Lung (tissue), 12 donors: ENCODE results near the gene SFXN2. TPM values are rescaled to one million over a fixed set of nuclear protein-coding genes. Genes with fewer than 3 reads are reported as not detected.

ENCODE experiments used
- ATAC-seq: fragments of 200-7000 bp; cut with Tn5 transposase; one replicate; pipeline ENCODE4 v1.9.1; 2020; ENCODE audit warnings: moderate number of reproducible peaks; ENCODE audit not compliant: insufficient read depth, low FRiP score
- DNase-seq, 3 donors: peaks; one replicate each; pipeline ENCODE4 v3.0.0-alpha.2; 2013 to 2017
- H3K27ac ChIP-seq, 2 donors: one replicate each; pipeline ENCODE4 v1.5.1; 2013; ENCODE audit warnings: mild to moderate bottlenecking in 2 of 2, moderate library complexity in 2 of 2, control low read depth in 1 of 2, inconsistent platforms in 1 of 2, low read depth in 1 of 2, low read length in 1 of 2
- H3K27me3 ChIP-seq, 3 donors: one replicate each; pipeline ENCODE4 v1.5.1; 2013; ENCODE audit warnings: low read length in 2 of 3; ENCODE audit not compliant: control insufficient read depth in 3 of 3, insufficient read depth in 3 of 3
- H3K36me3 ChIP-seq, 4 donors: one replicate each; pipeline ENCODE4 v1.5.1; 2013; ENCODE audit warnings: low read length in 4 of 4, mild to moderate bottlenecking in 1 of 4, moderate library complexity in 1 of 4; ENCODE audit not compliant: control insufficient read depth in 4 of 4, insufficient read depth in 4 of 4
- H3K4me1 ChIP-seq, 5 donors: one replicate each; pipeline ENCODE4 v1.5.1; 2013; ENCODE audit warnings: low read length in 5 of 5, mild to moderate bottlenecking in 2 of 5, moderate library complexity in 1 of 5; ENCODE audit not compliant: control insufficient read depth in 5 of 5, insufficient read depth in 5 of 5
- H3K4me3 ChIP-seq: one replicate; pipeline ENCODE4 v1.5.1; 2013; ENCODE audit warnings: mild to moderate bottlenecking, control low read depth, moderate library complexity
- H3K9ac ChIP-seq, 2 donors: one replicate each; pipeline ENCODE4 v1.5.1; 2013; ENCODE audit warnings: low read length in 2 of 2, control low read depth in 1 of 2; ENCODE audit not compliant: insufficient read depth in 1 of 2
- H3K9me3 ChIP-seq, 4 donors: one replicate each; pipeline ENCODE4 v1.5.1; 2013; ENCODE audit warnings: low read length in 3 of 4, mild to moderate bottlenecking in 1 of 4, moderate library complexity in 1 of 4; ENCODE audit not compliant: control insufficient read depth in 4 of 4, insufficient read depth in 3 of 4
- WGBS, 2 donors: extraction: QIAGEN DNeasy Blood & Tissue Kit; methylation state at CpG; one replicate each; pipeline ENCODE4 v1.1.7; 2013; 5-methylcytosine and 5-hydroxymethylcytosine counted together
- polyA plus RNA-seq, 2 donors: library from polyadenylated mRNA; stranded (reverse); fragments of 200-250 nt; gene quantifications; one replicate each; pipeline ENCODE4 v1.2.1, GENCODE V29; 2013
- total RNA-seq, 2 donors: library from RNA; depleted of rRNA in 1 of 2; stranded (reverse); fragments of >200 nt in 1 of 2; gene quantifications; one replicate each; pipeline ENCODE4 v1.2.1, GENCODE V29; 2014 to 2021
- TF ChIP-seq, protein P1 (sequence below): IDR thresholded peaks from 2 replicates; pipeline ENCODE4 v1.5.1; 2012; ENCODE audit warnings: mild to moderate bottlenecking; ENCODE audit errors: control extremely low read depth, extremely low read depth
- donor health status: control.
- donor health status: control.
- donor health status: Bipolar disorder and iron deficiency.
- donor health status: healthy.
- donor health status: DM: yes; HTN: yes; CAD: no.

Gene SFXN2
- total and polyA plus RNA-seq, 4 donors = 10.8 to 27.0 (median 14.0) TPM

DNA sequence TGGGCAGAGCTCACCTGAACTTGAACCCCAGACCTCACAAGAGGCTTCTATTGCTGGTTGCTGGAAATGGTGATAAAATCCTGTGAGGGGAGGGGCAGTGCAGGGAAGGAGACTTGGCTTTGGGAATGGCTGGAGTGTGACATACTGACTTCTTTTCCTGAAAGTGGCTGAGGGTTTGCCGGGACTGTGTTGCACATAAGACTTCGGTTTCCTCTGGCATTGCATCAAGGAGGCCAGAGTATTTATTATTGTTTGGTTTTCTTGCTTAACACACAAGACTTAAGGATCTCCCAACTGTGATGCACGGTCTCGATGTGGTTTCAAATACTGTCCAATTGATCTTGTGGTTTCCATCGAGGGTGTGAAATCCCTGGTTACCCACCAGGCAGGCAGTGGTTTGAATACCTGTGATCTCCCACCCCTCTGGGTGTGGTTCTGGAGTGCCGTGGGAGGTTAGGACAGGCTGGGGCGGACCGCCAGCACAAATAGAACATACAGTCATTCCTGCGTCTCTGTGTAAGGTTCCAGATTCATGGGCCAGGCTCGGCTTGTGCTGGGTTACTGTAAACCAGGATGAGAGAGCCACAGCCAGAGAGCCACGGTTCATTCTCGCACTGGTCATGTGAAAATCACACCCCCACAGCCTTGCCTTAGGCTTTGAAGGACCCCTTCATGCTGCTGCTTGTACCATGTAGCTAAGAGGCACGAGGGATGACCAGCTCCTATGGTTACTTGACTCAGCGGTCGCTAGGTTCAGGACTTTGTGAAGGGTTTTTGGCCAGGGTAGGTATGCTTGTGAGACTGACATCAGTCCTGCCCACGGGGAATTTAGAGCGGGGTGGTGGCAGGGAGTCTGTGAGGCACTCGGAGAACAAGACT, 68.5 kb downstream of the SFXN2 start:
- H3K9ac ChIP-seq = peak overlapping the region in 1 of 2 donors; percentile 16

DNA sequence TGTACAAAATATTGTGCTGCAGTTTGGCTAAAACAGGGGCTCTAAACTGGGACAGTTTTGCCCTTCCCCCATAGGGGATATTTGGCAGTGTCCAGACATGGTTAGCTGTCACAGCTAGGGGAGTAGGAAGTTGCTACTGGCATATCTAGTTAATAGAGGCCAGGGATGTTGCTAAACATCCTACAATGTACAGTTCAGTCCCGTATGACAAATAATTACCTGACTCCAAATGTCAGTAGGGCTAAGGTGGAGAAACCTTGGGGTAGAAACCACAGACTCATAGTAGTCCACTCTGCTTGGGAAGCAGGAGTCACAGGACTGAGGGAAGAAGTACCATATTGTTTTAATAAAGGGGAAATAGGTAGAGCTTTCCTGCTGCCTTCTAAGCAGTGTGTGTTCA, 69.1 kb downstream of the SFXN2 start:
- Histone ChIP-seq H3K4me1 (peaks cover 26 to 55% (median 48%) of the 10 kb centered on the region in 5 donors), H3K27ac (peak overlapping the region; percentile 92 to 97), H3K9ac (no peak overlapping the region), H3K4me3 (no peak overlapping the region), H3K27me3 (no peaks in the 10 kb centered on the region), H3K9me3 (no peaks in the 10 kb centered on the region), H3K36me3 (peaks cover 0 to 3% (median 0%) of the 10 kb centered on the region in 4 donors)
- 11 to 20% methylated on average over 1 of the region's 1 CpG for WGBS, 2 donors
- TF ChIP-seq, protein P1, sequence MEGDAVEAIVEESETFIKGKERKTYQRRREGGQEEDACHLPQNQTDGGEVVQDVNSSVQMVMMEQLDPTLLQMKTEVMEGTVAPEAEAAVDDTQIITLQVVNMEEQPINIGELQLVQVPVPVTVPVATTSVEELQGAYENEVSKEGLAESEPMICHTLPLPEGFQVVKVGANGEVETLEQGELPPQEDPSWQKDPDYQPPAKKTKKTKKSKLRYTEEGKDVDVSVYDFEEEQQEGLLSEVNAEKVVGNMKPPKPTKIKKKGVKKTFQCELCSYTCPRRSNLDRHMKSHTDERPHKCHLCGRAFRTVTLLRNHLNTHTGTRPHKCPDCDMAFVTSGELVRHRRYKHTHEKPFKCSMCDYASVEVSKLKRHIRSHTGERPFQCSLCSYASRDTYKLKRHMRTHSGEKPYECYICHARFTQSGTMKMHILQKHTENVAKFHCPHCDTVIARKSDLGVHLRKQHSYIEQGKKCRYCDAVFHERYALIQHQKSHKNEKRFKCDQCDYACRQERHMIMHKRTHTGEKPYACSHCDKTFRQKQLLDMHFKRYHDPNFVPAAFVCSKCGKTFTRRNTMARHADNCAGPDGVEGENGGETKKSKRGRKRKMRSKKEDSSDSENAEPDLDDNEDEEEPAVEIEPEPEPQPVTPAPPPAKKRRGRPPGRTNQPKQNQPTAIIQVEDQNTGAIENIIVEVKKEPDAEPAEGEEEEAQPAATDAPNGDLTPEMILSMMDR = no peak
- ATAC-seq = no peak
- peak in 1 of 3 donors; percentile 51 for DNase-seq

More for the DNA sequence above, 68.5 kb downstream of the SFXN2 start:
- H3K36me3 ChIP-seq = peaks cover 0 to 3% (median 0%) of the 10 kb centered on the region in 4 donors
- H3K4me3 ChIP-seq = no peak overlapping the region
- H3K27me3 ChIP-seq = no peaks in the 10 kb centered on the region
- peak overlapping the region; percentile 92 to 97 for H3K27ac ChIP-seq
- TF ChIP-seq, protein P1 = no peak
- WGBS, 2 donors = 26 to 44% methylated on average over 18 of the region's 18 CpGs
- DNase-seq (peak; percentile 58 to 87 (median 79)), ATAC-seq (peak; percentile 76)
- peaks cover 30 to 54% (median 52%) of the 10 kb centered on the region in 5 donors for H3K4me1 ChIP-seq
- no peaks in the 10 kb centered on the region for H3K9me3 ChIP-seq

DNA sequence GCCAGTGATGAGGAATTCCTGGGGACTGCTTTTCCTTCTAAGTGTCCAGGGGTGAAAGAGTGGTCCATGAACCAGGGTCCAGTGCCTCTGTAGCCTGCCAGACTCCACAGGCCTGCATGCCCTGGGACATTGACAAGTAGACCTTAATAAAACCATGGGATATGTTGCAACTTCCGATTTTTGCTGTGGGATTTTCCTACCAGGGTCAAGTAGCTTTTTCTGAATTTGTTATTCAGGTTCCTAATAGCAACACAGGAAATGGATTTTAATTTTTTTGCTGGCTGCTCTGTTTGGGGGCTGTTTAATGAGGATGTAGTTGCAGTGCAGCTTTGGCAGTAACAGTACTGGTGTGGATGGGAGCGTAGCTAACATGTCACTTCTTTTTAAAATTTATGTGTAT, 71.4 kb downstream of the SFXN2 start:
- Histone ChIP-seq H3K27me3 (no peaks in the 10 kb centered on the region), H3K36me3 (peaks cover 0 to 2% (median 0%) of the 10 kb centered on the region in 4 donors), H3K9me3 (no peaks in the 10 kb centered on the region), H3K4me3 (no peak overlapping the region), H3K9ac (peak overlapping the region in 1 of 2 donors; percentile 51), H3K27ac (peak overlapping the region; percentile 42 to 77), H3K4me1 (peaks cover 24 to 52% (median 43%) of the 10 kb centered on the region in 5 donors)
- 10 to 31% methylated on average over 2 of the region's 2 CpGs for WGBS, 2 donors
- TF ChIP-seq, protein P1 = no peak
- no peak for ATAC-seq
- peak; percentile 40 to 86 (median 82) for DNase-seq
